ENCODE measurements around the gene RASIP1. TPM values are rescaled to one million over a fixed set of nuclear protein-coding genes. Genes with fewer than 3 reads are reported as not detected.
"Not testable (repeated sequence)": the region's sequence is repeated elsewhere in the genome, so short reads cannot be mapped to it uniquely, and the experiment has no call there.

The RASIP1 gene
- total and polyA plus RNA-seq, 11 donors, result 10.0 to 28.1 (median 15.3) TPM

GRCh38 chr19:48689449-48689848 is 51.0 kb downstream of the RASIP1 start:
- H3K4me1 ChIP-seq, result no peaks in the 10 kb centered on the region
- no peaks in the 10 kb centered on the region for H3K36me3 ChIP-seq
- ATAC-seq (no peak), DNase-seq (no peak)
- no peaks in the 10 kb centered on the region for H3K9me3 ChIP-seq
- 74 to 79% (median 76%) methylated on average over 7 of the region's 7 CpGs for WGBS, 4 donors
- intact Hi-C loops (cut with DNase I), result no loop called here
- H3K4me3 ChIP-seq, result no peak overlapping the region
- TF ChIP-seq POLR2A (IDR thresholded peaks at IDR 0.05), result no peak
- TF ChIP-seq, protein P1, sequence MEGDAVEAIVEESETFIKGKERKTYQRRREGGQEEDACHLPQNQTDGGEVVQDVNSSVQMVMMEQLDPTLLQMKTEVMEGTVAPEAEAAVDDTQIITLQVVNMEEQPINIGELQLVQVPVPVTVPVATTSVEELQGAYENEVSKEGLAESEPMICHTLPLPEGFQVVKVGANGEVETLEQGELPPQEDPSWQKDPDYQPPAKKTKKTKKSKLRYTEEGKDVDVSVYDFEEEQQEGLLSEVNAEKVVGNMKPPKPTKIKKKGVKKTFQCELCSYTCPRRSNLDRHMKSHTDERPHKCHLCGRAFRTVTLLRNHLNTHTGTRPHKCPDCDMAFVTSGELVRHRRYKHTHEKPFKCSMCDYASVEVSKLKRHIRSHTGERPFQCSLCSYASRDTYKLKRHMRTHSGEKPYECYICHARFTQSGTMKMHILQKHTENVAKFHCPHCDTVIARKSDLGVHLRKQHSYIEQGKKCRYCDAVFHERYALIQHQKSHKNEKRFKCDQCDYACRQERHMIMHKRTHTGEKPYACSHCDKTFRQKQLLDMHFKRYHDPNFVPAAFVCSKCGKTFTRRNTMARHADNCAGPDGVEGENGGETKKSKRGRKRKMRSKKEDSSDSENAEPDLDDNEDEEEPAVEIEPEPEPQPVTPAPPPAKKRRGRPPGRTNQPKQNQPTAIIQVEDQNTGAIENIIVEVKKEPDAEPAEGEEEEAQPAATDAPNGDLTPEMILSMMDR (IDR thresholded peaks at IDR 0.05), result no peak
- H3K27me3 ChIP-seq, result no peaks in the 10 kb centered on the region
- H3K27ac ChIP-seq, result no peak overlapping the region

DNA sequence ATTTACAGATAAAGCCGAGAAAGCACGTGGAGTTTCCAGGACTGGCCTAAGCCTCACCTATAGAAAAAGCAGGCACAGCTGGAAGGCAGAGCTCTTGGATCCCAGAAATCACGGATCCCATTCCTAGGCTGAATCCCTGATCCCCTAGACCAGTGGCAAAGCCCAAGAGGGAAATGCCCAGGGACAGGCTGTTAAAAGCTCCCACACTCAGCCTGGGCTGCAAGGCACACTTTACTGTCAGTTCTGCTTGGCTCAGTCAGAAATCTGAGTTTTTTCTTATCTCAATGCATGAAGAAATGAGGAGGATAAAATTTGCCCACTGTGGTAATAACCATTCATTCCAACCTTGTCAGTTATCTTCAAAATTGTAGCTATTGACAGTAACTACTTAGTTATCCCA is 52.6 kb downstream of the RASIP1 start:
- DNase-seq (no peak), ATAC-seq (no peak)
- Histone ChIP-seq H3K4me3 (no peak overlapping the region), H3K27me3 (no peaks in the 10 kb centered on the region), H3K9me3 (no peaks in the 10 kb centered on the region), H3K36me3 (no peaks in the 10 kb centered on the region), H3K27ac (no peak overlapping the region), H3K4me1 (no peaks in the 10 kb centered on the region)
- WGBS, 4 donors, result 81 to 91% (median 85%) methylated on average over 3 of the region's 3 CpGs
- intact Hi-C loops (cut with DNase I), result no loop called here
- no peak for TF ChIP-seq POLR2A (IDR thresholded peaks at IDR 0.05)

DNA sequence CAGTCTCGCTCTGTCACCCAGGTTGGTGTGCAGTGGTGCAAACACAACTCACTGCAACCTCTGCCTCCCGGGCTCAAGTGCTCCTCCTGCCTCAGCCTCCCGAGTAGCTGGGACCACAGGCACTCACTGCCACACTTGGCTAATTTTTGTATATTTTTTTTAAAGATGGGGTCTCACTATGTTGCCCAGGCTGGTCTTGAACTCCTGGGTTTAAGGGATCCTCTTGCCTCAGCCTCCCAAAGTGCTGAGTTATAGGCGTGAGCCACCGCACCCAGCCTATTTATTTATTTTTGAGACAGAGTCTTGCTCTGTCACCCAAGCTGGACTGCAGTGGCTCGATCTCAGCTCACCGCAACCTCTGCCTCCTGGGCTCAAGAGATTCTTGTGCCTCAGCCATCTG is 53.8 kb downstream of the RASIP1 start:
- H3K27me3 ChIP-seq; H3K36me3 ChIP-seq; DNase-seq; intact Hi-C loops (cut with DNase I); ATAC-seq; H3K4me3 ChIP-seq; H3K4me1 ChIP-seq; H3K9me3 ChIP-seq; H3K27ac ChIP-seq: not testable (repeated sequence)
- WGBS, 4 donors, result 91 to 96% (median 92%) methylated on average over 7 of the region's 7 CpGs

DNA sequence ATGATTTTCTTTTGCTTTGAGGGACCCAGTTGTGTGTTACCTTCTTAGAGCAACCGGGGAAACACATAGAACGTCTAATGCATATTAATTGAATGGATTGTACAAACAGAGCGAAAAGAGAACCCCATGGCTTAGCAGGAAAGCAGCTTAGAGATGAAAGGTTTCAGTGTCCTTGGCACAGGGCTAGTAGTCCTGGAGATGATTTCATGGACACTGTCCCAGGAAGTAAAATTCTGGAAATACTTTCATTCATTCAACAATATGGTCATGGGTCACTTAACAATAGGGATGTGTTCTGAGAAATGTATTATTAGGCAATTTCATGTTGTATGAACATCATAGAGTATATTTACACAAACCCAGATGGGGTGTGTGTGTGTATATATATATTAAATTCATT is 54.3 kb downstream of the RASIP1 start:
- H3K27ac ChIP-seq, result no peak overlapping the region
- no peaks in the 10 kb centered on the region for H3K4me1 ChIP-seq
- no peaks in the 10 kb centered on the region for H3K36me3 ChIP-seq
- intact Hi-C loops (cut with DNase I), result no loop called here
- DNase-seq (no peak), ATAC-seq (no peak)
- 78 to 95% (median 91%) methylated on average over 3 of the region's 3 CpGs for WGBS, 4 donors
- TF ChIP-seq, protein P1 (IDR thresholded peaks at IDR 0.05), result no peak
- TF ChIP-seq POLR2A (IDR thresholded peaks at IDR 0.05), result no peak
- no peaks in the 10 kb centered on the region for H3K27me3 ChIP-seq
- H3K4me3 ChIP-seq, result no peak overlapping the region
- H3K9me3 ChIP-seq, result no peaks in the 10 kb centered on the region

DNA sequence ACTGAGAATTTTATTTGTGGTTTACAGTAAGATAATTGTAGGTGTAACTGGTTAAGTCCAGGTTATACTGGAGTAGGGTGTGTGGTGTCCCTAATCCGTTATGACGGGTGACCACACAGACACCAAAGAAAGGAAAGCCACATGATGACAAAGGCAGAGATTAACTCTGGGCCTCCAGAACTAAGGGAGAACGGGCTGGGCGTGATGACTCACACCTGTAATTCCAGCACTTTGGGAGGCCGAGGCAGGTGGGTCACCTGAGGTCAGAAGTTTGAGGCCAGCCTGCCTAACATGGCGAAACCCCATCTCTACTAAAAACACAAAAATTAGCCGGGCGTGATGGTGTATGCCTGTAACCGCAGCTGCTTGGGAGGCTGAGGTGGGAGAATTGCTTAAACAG is 54.8 kb downstream of the RASIP1 start:
- Histone ChIP-seq H3K9me3 (no peaks in the 10 kb centered on the region), H3K36me3 (no peaks in the 10 kb centered on the region), H3K27ac (no peak overlapping the region), H3K4me3 (no peak overlapping the region), H3K27me3 (no peaks in the 10 kb centered on the region), H3K4me1 (no peaks in the 10 kb centered on the region)
- DNase-seq (no peak), ATAC-seq (no peak)
- WGBS, 4 donors, result 93 to 99% (median 95%) methylated on average over 9 of the region's 9 CpGs
- intact Hi-C loops (cut with DNase I), result no loop called here
- TF ChIP-seq POLR2A (IDR thresholded peaks at IDR 0.05), result no peak
- TF ChIP-seq, protein P1 (IDR thresholded peaks at IDR 0.05), result no peak

All from heart left ventricle (tissue), 16 donors.